Large intestine (tissue), 3 donors: ENCODE measurements around the gene GSAP. TPM values are rescaled to one million over a fixed set of nuclear protein-coding genes. Genes with fewer than 3 reads are reported as not detected.

Experiments used
- DNase-seq, 2 donors: peaks; one replicate each; pipeline versions ENCODE4 v3.0.0 to v3.0.0-alpha.2; 2013
- H3K27ac ChIP-seq: one replicate; pipeline ENCODE4 v1.5.1; 2013; ENCODE audit warnings: low read length
- H3K27me3 ChIP-seq: 2 replicates; pipeline ENCODE4 v1.6.1; 2013; ENCODE audit warnings: low read length; ENCODE audit not compliant: control insufficient read depth, insufficient read depth
- H3K36me3 ChIP-seq: 2 replicates; pipeline ENCODE4 v1.6.1; 2013; ENCODE audit warnings: low read length; ENCODE audit not compliant: control insufficient read depth, insufficient read depth
- H3K4me1 ChIP-seq: one replicate; pipeline ENCODE4 v1.6.1; 2013; ENCODE audit warnings: low read length; ENCODE audit not compliant: control insufficient read depth, insufficient read depth
- H3K4me3 ChIP-seq: one replicate; pipeline ENCODE4 v1.5.1; 2013; ENCODE audit warnings: low read length
- H3K9me3 ChIP-seq: one replicate; pipeline ENCODE4 v1.6.1; 2013; ENCODE audit warnings: mild to moderate bottlenecking, low read depth, low read length, moderate library complexity; ENCODE audit not compliant: control insufficient read depth
- WGBS: methylation state at CpG from one replicate; pipeline ENCODE4 v1.1.5; 2013; ENCODE audit warnings: low lambda C conversion rate; ENCODE audit not compliant: insufficient coverage; 5-methylcytosine and 5-hydroxymethylcytosine counted together
- polyA plus RNA-seq: library from polyadenylated mRNA; unstranded; fragments of 120-200 nt; gene quantifications from one replicate; pipeline ENCODE4 v1.2.1, GENCODE V29; 2013

Gene GSAP
- polyA plus RNA-seq, 1 donor, result 13.6 TPM

GRCh38 chr7:77271766-77272165 lies 144.4 kb downstream of the GSAP start:
- no peak overlapping the region for H3K27ac ChIP-seq
- no peaks in the 10 kb centered on the region for H3K9me3 ChIP-seq
- H3K36me3 ChIP-seq, result no peaks in the 10 kb centered on the region
- no peak overlapping the region for H3K4me3 ChIP-seq
- no peak for DNase-seq
- no peaks in the 10 kb centered on the region for H3K27me3 ChIP-seq
- H3K4me1 ChIP-seq, result no peaks in the 10 kb centered on the region
- no CpG with 5 or more reads among the region's 5 CpGs for WGBS

GRCh38 chr7:77270094-77270480 lies 146.1 kb downstream of the GSAP start:
- no peak overlapping the region for H3K27ac ChIP-seq
- H3K4me3 ChIP-seq, result no peak overlapping the region
- no peaks in the 10 kb centered on the region for H3K4me1 ChIP-seq
- H3K9me3 ChIP-seq, result no peaks in the 10 kb centered on the region
- H3K27me3 ChIP-seq, result no peaks in the 10 kb centered on the region
- H3K36me3 ChIP-seq, result no peaks in the 10 kb centered on the region
- WGBS, result 100% methylated on average over 1 of the region's 1 CpG
- DNase-seq, result no peak

GRCh38 chr7:77269360-77270093 lies 146.6 kb downstream of the GSAP start:
- Histone ChIP-seq H3K4me3 (no peak overlapping the region), H3K27me3 (no peaks in the 10 kb centered on the region), H3K9me3 (no peaks in the 10 kb centered on the region), H3K36me3 (no peaks in the 10 kb centered on the region), H3K4me1 (no peaks in the 10 kb centered on the region), H3K27ac (no peak overlapping the region)
- 86% methylated on average over 1 of the region's 4 CpGs for WGBS
- DNase-seq, result no peak

DNA sequence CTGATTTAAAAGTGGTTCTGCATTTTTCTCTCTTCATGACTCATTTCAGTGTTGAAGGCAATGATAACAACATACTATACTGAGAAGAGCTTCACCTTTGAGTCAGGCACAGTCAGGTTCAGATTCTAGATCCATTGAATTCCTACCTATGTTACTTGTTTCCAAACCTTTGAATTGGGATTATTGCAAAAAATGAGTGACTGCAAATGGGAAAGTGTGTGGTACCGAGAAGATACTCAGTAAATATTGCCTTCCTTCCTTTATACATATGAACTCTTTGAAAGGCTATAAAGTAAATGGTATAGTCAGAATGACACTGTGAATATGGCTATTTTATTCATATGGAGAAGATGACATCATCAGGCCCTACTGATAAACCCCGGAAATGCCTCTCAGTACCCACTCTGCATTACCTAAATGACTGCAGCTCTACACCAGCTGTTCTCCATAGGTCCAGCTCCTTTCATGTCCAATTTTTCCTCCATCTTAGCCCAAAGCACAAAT lies 149.8 kb downstream of the GSAP start:
- no peaks in the 10 kb centered on the region for H3K36me3 ChIP-seq
- DNase-seq, result no peak
- no peaks in the 10 kb centered on the region for H3K4me1 ChIP-seq
- no peaks in the 10 kb centered on the region for H3K27me3 ChIP-seq
- H3K4me3 ChIP-seq, result no peak overlapping the region
- WGBS, result no CpG with 5 or more reads among the region's 2 CpGs
- no peaks in the 10 kb centered on the region for H3K9me3 ChIP-seq
- no peak overlapping the region for H3K27ac ChIP-seq

DNA sequence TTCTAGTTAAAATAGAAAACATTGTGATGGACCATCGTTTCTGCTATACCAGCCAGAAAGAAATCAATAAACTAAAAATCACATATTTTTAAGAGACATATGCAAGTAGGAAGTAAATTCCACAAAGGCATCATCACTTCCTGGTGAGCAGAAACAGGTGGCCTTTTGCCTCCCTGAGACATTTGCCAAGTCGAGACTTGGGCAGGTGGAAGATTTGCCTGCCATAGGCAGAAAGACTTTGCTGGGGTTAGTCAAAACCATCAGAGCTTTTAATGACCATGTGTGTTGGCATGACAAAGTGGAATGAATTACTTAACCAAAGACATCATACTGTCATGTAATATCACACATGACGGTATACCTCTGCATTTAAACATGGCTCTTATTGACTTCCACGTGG lies 150.5 kb downstream of the GSAP start:
- no peaks in the 10 kb centered on the region for H3K9me3 ChIP-seq
- 100% methylated on average over 1 of the region's 4 CpGs for WGBS
- H3K27ac ChIP-seq, result no peak overlapping the region
- no peaks in the 10 kb centered on the region for H3K36me3 ChIP-seq
- H3K27me3 ChIP-seq, result no peaks in the 10 kb centered on the region
- no peak overlapping the region for H3K4me3 ChIP-seq
- no peaks in the 10 kb centered on the region for H3K4me1 ChIP-seq
- no peak for DNase-seq

- Histone ChIP-seq H3K4me3 (no peak overlapping the region), H3K9me3 (no peaks in the 10 kb centered on the region), H3K27me3 (no peaks in the 10 kb centered on the region), H3K36me3 (no peaks in the 10 kb centered on the region), H3K4me1 (no peaks in the 10 kb centered on the region), H3K27ac (no peak overlapping the region)
- no peak for DNase-seq
- WGBS, result 100% methylated on average over 3 of the region's 4 CpGs
Measured at GRCh38 chr7:77262316-77262715, 153.8 kb downstream of the GSAP start.

Other genes with a start within 250 kb of the GSAP start
- 50.6 TPM for gene FGL2, start 216.5 kb downstream of the GSAP start, polyA plus RNA-seq
- gene PTPN12, start 120.9 kb upstream of the GSAP start, polyA plus RNA-seq, result 47.6 TPM